ENCODE data around the gene NUBP2.

DNA sequence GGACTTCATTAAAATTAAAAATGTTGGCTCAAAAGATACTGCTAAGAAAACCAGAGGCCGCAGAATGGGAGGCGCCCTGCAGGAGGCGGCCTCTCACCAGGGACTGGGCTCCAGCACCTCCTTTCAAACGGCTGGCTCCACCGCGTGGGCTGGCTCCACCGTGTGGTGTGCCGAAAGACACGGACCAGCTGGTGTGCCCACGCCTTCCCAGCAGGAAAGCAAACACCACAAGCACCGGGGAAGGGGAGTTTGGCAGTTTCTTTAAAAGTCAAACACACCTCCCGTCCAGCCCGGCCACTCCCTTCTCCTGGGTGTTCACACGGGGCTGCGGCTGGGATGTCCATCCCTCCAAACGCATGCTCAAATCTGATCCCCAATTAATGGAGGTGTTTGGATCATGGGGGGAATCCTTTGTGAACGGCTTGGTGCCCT lies 30.0 kb downstream of the NUBP2 start:
- TF ChIP-seq, protein P1, sequence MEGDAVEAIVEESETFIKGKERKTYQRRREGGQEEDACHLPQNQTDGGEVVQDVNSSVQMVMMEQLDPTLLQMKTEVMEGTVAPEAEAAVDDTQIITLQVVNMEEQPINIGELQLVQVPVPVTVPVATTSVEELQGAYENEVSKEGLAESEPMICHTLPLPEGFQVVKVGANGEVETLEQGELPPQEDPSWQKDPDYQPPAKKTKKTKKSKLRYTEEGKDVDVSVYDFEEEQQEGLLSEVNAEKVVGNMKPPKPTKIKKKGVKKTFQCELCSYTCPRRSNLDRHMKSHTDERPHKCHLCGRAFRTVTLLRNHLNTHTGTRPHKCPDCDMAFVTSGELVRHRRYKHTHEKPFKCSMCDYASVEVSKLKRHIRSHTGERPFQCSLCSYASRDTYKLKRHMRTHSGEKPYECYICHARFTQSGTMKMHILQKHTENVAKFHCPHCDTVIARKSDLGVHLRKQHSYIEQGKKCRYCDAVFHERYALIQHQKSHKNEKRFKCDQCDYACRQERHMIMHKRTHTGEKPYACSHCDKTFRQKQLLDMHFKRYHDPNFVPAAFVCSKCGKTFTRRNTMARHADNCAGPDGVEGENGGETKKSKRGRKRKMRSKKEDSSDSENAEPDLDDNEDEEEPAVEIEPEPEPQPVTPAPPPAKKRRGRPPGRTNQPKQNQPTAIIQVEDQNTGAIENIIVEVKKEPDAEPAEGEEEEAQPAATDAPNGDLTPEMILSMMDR (IDR thresholded peaks at IDR 0.05) = peak in 2 of 3 donors; percentile 33 to 53
- no peak for TF ChIP-seq POLR2A (IDR thresholded peaks at IDR 0.05)

All from breast epithelium (tissue), 3 donors.